ENCODE data around the gene PCDH9. TPM values are rescaled to one million over a fixed set of nuclear protein-coding genes. Genes with fewer than 3 reads are reported as not detected.

PCDH9 gene
- total and polyA plus RNA-seq, 2 of the 4 experiments (the other 2 are of a cell fraction) = 2.2 to 10.2 TPM

GRCh38 chr13:67134417-67135129 lies 95.6 kb downstream of the PCDH9 start:
- Histone ChIP-seq H2BK5ac (ENCODE audit: low read depth, low read length, poor library complexity, severe bottlenecking) (peak overlapping the region; percentile 54), H3K4me3 (ENCODE audit: insufficient read depth, low read depth, low read length) (peak overlapping the region; percentile 47), H4K20me1 (ENCODE audit: insufficient read depth, low read length) (no peaks in the 10 kb centered on the region), H2BK20ac (ENCODE audit: low read depth, low read length) (peak overlapping the region; percentile 57), H2AFZ (replicated peaks; ENCODE audit: low read length, poor library complexity) (peak overlapping the region; percentile 74), H3K4me2 (ENCODE audit: low read depth, low read length) (peak overlapping the region; percentile 100), H4K91ac (ENCODE audit: insufficient read depth, low read depth, low read length) (peak overlapping the region; percentile 38; the same call in 1 of the 2 replicates), H2BK15ac (ENCODE audit: low read depth, low read length) (peak overlapping the region; percentile 44; the same call in 1 of the 3 replicates), H3K4me1 (ENCODE audit: control insufficient read depth, insufficient read depth, low read length) (no peaks in the 10 kb centered on the region), H3K23ac (ENCODE audit: low read depth, low read length) (peak overlapping the region; percentile 35; the same call in 1 of the 2 replicates), H3K4ac (ENCODE audit: low read depth, low read length) (peak overlapping the region; percentile 78), H3K27ac (ENCODE audit: insufficient read depth, low read length) (peak overlapping the region; percentile 69), H3K36me3 (ENCODE audit: control insufficient read depth, insufficient read depth, low read length) (no peaks in the 10 kb centered on the region), H3K14ac (replicated peaks; ENCODE audit: low read depth, low read length) (peak overlapping the region; percentile 86), H3K9ac (ENCODE audit: low read depth, low read length) (peak overlapping the region; percentile 66; the same call in 1 of the 2 replicates), H4K8ac (ENCODE audit: low read depth in 2 of 2, low read length in 2 of 2) (peak overlapping the region; percentile 34 to 57; a peak in 3 of 4 replicates), H2BK120ac (ENCODE audit: low read depth, low read length) (peak overlapping the region; percentile 75), H3K56ac (ENCODE audit: extremely low read depth, insufficient read depth, low read length) (no peak overlapping the region; the same call in 1 of the 2 replicates), H3K79me1 (ENCODE audit: low read depth in 1 of 2, low read length in 2 of 2) (no peaks in the 10 kb centered on the region), H3K18ac (ENCODE audit: low read depth, low read length) (peak overlapping the region; percentile 95), H3K9me3 (ENCODE audit: control insufficient read depth, insufficient read depth, low read length) (no peaks in the 10 kb centered on the region), H3K9me1 (ENCODE audit: insufficient read depth, low read length) (no peaks in the 10 kb centered on the region), H4K5ac (ENCODE audit: low read depth, low read length) (peak overlapping the region; percentile 89), H2AK9ac (replicated peaks; ENCODE audit: low read depth, low read length, poor library complexity) (no peak overlapping the region), H3K27me3 (ENCODE audit: control insufficient read depth, insufficient read depth, low read length) (no peaks in the 10 kb centered on the region), H2AK5ac (ENCODE audit: low read depth, low read length) (no peak overlapping the region)
- in situ Hi-C loops (cut with MboI; ENCODE audit: low sequenced_read_pairs) = no loop called here
- peak; percentile 75 for ATAC-seq (ENCODE audit: low read depth)
- TF ChIP-seq USF2 (IDR thresholded peaks at IDR 0.05; ENCODE audit: low read depth, low read length) (no peak), MAFK (IDR thresholded peaks at IDR 0.05; ENCODE audit: low read depth, low read length) (no peak)
- no TSS peak for BruUV-seq (replicated peaks)
- POLR2A ChIA-PET (ENCODE audit: unreplicated experiment) = no interaction called here
- intact Hi-C loops (cut with micrococcal nuclease) = no loop called here
- CTCF ChIA-PET = no interaction called here
- DNase-seq = peak; percentile 25
- WGBS, 2 experiments (ENCODE audit: extremely low coverage in 2 of 2, insufficient read length in 1 of 2) = no CpG with 5 or more reads among the region's 7 CpGs
- dilution Hi-C loops (cut with HindIII; ENCODE audit: low sequenced_read_pairs, unreplicated experiment) = no loop called here

Data from IMR-90 (cell line).